MCF 10A (cell line): ENCODE data around the gene HSPA1B. TPM values are rescaled to one million over a fixed set of nuclear protein-coding genes. Genes with fewer than 3 reads are reported as not detected.

Experiments used
- Bru-seq: library from RNA; stranded (reverse); fragments of 400-500 nt; gene quantifications from one replicate; lab custom pipeline; 2021; lab: Mats Ljungman, UMichigan
- BruChase-seq, 2 experiments: library from RNA; stranded (reverse); fragments of 400-500 nt; gene quantifications; one replicate each; lab custom pipeline; 2021; lab: Mats Ljungman, UMichigan
- BruUV-seq: library from RNA; stranded (reverse); fragments of 400-500 nt; replicated peaks from 2 replicates; lab custom pipeline; 2021; lab: Mats Ljungman, UMichigan
- CTCF ChIA-PET: fragments of 300-600 bp; sonication (Branson Sonifier 250); formaldehyde crosslinking; extraction: SDS; loops from one replicate; lab custom pipeline; 2021; ENCODE audit warnings: antibody characterized with exemption, inconsistent platforms; lab: Yijun Ruan, JAX
- POLR2A ChIA-PET: fragments of 300-600, 350-650 bp; sonication (Branson Sonifier 250); formaldehyde crosslinking; extraction: SDS; loops from one replicate; lab custom pipeline; 2020; ENCODE audit warnings: antibody characterized with exemption, inconsistent platforms; lab: Yijun Ruan, JAX
- DNase-seq: peaks from one replicate; pipeline ENCODE4 v3.0.0-alpha.2; 2018; ENCODE audit not compliant: unreplicated experiment
- H3K27ac Mint-ChIP-seq: one replicate; pipeline ENCODE4 v1.8.0; 2022; ENCODE audit warnings: mild to moderate bottlenecking, low read depth, mixed read lengths; ENCODE audit not compliant: unreplicated experiment
- H3K27me3 Mint-ChIP-seq: one replicate; pipeline ENCODE4 v1.8.0; 2022; ENCODE audit warnings: mixed read lengths; ENCODE audit not compliant: insufficient read depth, unreplicated experiment
- H3K36me3 Mint-ChIP-seq: one replicate; pipeline ENCODE4 v1.8.0; 2022; ENCODE audit warnings: mild to moderate bottlenecking, moderate library complexity, mixed read lengths; ENCODE audit not compliant: insufficient read depth, unreplicated experiment
- H3K4me1 Mint-ChIP-seq: one replicate; pipeline ENCODE4 v1.8.0; 2022; ENCODE audit warnings: mixed read lengths; ENCODE audit not compliant: insufficient read depth, unreplicated experiment
- H3K4me3 Mint-ChIP-seq: one replicate; pipeline ENCODE4 v1.8.0; 2022; ENCODE audit warnings: mild to moderate bottlenecking, moderate library complexity, mixed read lengths; ENCODE audit not compliant: unreplicated experiment
- H3K9me3 Mint-ChIP-seq: one replicate; pipeline ENCODE4 v1.8.0; 2022; ENCODE audit warnings: mixed read lengths; ENCODE audit not compliant: unreplicated experiment
- CTCF ChIP-seq: fragments of 200-600 bp; IDR thresholded peaks from one replicate; pipeline ENCODE4 v1.8.0; 2022; ENCODE audit warnings: antibody characterized with exemption, mild to moderate bottlenecking; ENCODE audit not compliant: unreplicated experiment
- intact Hi-C: fragments of 100-400 bp; cut with micrococcal nuclease; formaldehyde crosslinking; loops from 2 replicates; pipeline ENCODE4 v1.14.1; 2022
- long read RNA-seq: library from polyadenylated mRNA; stranded (forward); transcript quantifications from one replicate; pipeline ENCODE4 v2.0.0, GENCODE V29; 2022
- total RNA-seq: library from RNA; stranded (reverse); gene quantifications from 2 replicates; pipeline ENCODE4 v1.2.3, GENCODE V29; 2022

The HSPA1B gene
- 29.8 and 51.6 TPM in 2 replicates for total RNA-seq
- percentile 68 among the genes with signal in this experiment for Bru-seq, nascent RNA
- percentile 96 among the genes with signal in this experiment for BruChase-seq, experiment 1, labeled RNA remaining after a 6-hour chase
- percentile 91 among the genes with signal in this experiment for BruChase-seq, experiment 2, labeled RNA remaining after a 2-hour chase
- long read RNA-seq, transcript HSPA1B-201 (1 exons, 2,521 nt), result major isoform, 21 of 22 reads
- long read RNA-seq, partial matches to known transcripts, result 0 of 22 reads
- long read RNA-seq, other reads (novel, unspliced or antisense), result 1 of 22 reads

- CTCF ChIA-PET, result interaction anchor here (0.6 to 1.0 kb wide), 5 partner anchors 21 to 99 kb away, joined by 3 to 4 read pairs (median 3); partner anchors contain the start of genes CLIC1 and LSM2
- POLR2A ChIA-PET, result interaction anchor here (0.5 to 11.3 kb wide), 41 partner anchors 7 to 1212 kb away, joined by 3 to 202 read pairs (median 5); partner anchors contain the start of genes ABHD16A, ATP6V1G2, BAG6 and C6orf47
- intact Hi-C loops, result no loop called here
- Mint-ChIP-seq H3K4me3 (peak within 1 kb of the TSS; percentile 78), H3K9me3 (no peaks in the 10 kb centered on the region), H3K27me3 (no peaks in the 10 kb centered on the region), H3K27ac (peak within 1 kb of the TSS; percentile 99), H3K4me1 (peaks cover 13% of the 10 kb centered on the region), H3K36me3 (peaks cover 14% of the 10 kb centered on the region)
- TF ChIP-seq CTCF, result no peak
- BruUV-seq, result no TSS peak
- DNase-seq, result peak; percentile 100
Observed at GRCh38 chr6:31827286-31828079, at the start of gene HSPA1B. TSS of gene HSPA1B (plus strand) at chr6:31827738. CDS start at chr6:31827951, 213 bp downstream.

- DNase-seq, result no peak
- peaks cover 38% of the 10 kb centered on the region for H3K36me3 Mint-ChIP-seq
- intact Hi-C loops, result loop anchor here (10.0 kb wide), 1 partner anchor 233 kb away; the partner anchor contains the start of genes ATP6V1G2, DDX39B and NFKBIL1
- ChIA-PET POLR2A (interaction anchor here (0.6 to 2.2 kb wide), 15 partner anchors 8 to 192 kb away, joined by 3 to 14 read pairs (median 4); partner anchors contain the start of genes C6orf47, HSPA1B, LSM2 and MSH5), CTCF (interaction anchor here (0.8 to 2.1 kb wide), 3 partner anchors 8 to 55 kb away, joined by 3 to 10 read pairs (median 8); no protein-coding TSS in a partner anchor)
- H3K27ac Mint-ChIP-seq, result no peak overlapping the region
- H3K4me3 Mint-ChIP-seq, result no peak overlapping the region
- H3K27me3 Mint-ChIP-seq, result no peaks in the 10 kb centered on the region
- H3K4me1 Mint-ChIP-seq, result peaks cover 20% of the 10 kb centered on the region
- no peaks in the 10 kb centered on the region for H3K9me3 Mint-ChIP-seq
- no TSS peak for BruUV-seq
- no peak for TF ChIP-seq CTCF
Observed at GRCh38 chr6:31778193-31778592, 49.3 kb upstream of the HSPA1B start.

- H3K9me3 Mint-ChIP-seq, result no peaks in the 10 kb centered on the region
- no peak for DNase-seq
- POLR2A ChIA-PET, result interaction anchor here (0.5 to 1.8 kb wide), 5 partner anchors 27 to 171 kb away, joined by 3 to 4 read pairs (median 3); partner anchors contain the start of gene LSM2
- intact Hi-C loops, result loop anchor here (10.0 kb wide), 1 partner anchor 234 kb away; the partner anchor contains the start of genes ATP6V1G2, DDX39B and NFKBIL1
- peaks cover 20% of the 10 kb centered on the region for H3K4me1 Mint-ChIP-seq
- H3K27ac Mint-ChIP-seq, result no peak overlapping the region
- no peak overlapping the region for H3K4me3 Mint-ChIP-seq
- peaks cover 42% of the 10 kb centered on the region for H3K36me3 Mint-ChIP-seq
- no peaks in the 10 kb centered on the region for H3K27me3 Mint-ChIP-seq
- no peak for TF ChIP-seq CTCF
- BruUV-seq, result no TSS peak
- CTCF ChIA-PET, result interaction anchor here (2.1 kb wide), 1 partner anchor 9 kb away, joined by 10 read pairs; no protein-coding TSS in a partner anchor
Observed at GRCh38 chr6:31778999-31779885, 48.3 kb upstream of the HSPA1B start.
